Activated CD8-positive, alpha-beta memory T cell treated with anti-CD3 and anti-CD28 coated beads for 1 hour (primary cell): ENCODE data around the gene TSACC.

Experiments
- DNase-seq, 2 donors: peaks; one replicate each; pipeline ENCODE4 v3.0.0-alpha.2; 2020; ENCODE audit warnings: low read depth in 1 of 2; ENCODE audit errors: extremely low read depth in 1 of 2

TSACC gene

DNA sequence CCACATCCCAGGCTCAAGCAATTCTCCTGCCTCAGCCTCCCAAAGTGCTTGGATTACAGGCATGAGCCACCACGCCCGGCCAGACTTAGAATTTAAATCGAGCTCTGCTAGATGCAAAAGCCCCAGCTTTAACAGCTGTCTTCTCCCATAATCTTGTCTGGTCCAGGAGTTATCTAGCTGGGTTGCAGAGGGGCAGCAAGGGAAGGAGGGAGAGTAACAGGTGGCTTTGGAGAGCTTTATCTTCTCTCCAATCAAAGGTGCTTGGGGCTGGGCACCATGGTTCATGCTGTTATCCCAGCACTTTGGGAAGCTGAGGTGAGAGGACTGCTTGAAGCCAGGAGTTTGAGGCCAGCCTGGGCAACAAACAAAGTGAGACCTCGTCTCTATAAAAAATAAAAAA, 34.5 kb downstream of the TSACC start:
- no peak for DNase-seq

- DNase-seq: no peak
Measured at GRCh38 chr1:156373546-156373945, 35.2 kb downstream of the TSACC start.

DNA sequence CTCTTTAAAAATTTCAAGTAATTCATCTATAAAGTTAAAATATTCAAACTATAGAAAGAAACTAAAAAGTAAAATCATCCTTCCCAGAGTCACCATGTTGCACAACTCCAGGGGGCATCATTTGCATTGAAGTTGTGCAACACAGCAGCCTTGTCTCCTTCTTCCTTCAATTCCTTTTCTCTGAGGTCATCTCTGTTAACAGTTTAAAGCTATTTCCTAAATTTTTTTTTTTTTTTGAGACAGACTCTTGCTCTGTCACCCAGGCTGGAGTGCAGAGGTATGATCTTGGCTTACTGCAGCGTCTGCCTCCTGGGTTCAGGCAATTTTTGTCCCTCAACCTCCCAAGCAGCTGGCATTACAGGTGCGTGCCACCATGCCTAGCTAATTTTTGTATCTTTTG, 37.8 kb downstream of the TSACC start:
- DNase-seq: no peak

- DNase-seq: no peak
Measured at GRCh38 chr1:156376958-156377919, 38.9 kb downstream of the TSACC start.

GRCh38 chr1:156378557-156378956, 40.2 kb downstream of the TSACC start:
- DNase-seq: no peak

DNA sequence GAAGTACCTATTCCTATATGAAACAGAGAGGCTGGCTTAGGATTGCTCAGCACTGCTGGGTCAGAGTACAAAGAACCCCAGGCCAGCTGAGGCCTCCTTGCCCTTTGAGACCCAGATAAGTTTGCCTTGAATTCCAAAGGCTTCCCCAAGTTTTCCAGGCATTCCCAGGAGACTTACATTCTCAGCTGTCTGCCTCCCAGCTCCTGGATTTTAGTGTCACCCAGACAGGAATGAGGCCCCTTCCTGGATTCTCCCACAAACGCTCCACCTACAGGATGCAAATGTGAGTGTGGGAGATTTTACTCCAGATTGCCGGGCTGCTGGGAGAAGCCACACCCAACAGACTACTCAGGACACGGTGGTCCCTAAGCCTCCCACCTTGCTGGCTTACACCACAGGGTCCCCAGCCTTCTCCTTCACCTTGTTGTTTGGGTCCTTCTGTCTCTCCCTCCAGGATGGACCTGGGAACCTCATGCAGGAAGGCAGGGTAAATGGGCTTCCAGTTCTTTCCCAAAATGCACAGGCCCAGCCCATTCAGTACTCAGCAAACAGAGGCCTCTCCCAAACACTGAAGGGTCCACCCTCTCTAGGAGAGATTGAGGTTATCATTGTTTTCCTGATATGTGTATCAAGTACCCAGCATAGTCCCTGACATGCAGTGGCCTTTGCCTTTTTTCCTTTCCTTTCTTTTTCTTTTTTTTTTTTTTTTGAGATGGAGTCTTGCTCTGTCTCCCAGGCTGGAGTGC, 41.3 kb downstream of the TSACC start:
- DNase-seq: no peak

- DNase-seq: no peak
Measured at GRCh38 chr1:156382561-156382960, 44.2 kb downstream of the TSACC start.

DNA sequence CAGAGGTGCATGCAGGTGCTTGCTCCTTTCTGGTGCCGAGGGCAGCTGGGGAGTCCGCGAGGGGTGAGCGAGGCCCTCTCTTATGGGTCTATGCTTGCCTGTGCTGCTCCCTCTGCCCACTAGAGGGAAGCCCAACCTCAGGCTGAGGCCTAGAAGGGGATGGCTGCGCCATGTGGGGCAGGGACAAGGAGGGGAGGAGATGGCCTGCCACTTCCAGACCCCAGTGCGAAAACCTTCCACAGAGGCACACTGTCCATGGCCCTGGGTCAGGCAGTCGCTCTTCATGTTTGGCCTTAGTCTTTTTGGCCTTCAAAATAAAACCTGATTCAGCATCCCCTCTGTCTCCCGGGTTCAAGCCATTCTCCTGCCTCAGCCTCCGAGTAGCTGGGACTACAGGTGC, 44.7 kb downstream of the TSACC start:
- DNase-seq: peak; percentile 19 to 36

DNA sequence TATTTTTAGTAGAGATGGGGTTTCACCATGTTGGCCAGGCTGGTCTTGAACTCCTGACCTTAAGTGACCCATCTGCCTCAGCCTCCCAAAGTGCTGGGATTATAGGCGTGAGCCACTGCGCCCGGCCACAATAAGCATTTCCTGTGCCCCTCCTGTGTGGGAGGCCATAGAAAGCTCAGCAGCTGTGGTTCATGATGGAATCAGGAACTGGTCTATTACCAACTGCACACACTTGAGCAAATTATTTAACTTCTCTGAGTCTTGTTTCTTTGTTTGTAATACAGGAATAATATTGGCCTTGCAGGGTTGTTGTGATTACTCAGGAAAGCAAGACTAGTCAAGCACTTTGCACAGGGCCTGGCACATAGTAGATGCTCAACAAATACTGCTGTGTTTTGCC, 45.7 kb downstream of the TSACC start:
- DNase-seq: no peak

DNA sequence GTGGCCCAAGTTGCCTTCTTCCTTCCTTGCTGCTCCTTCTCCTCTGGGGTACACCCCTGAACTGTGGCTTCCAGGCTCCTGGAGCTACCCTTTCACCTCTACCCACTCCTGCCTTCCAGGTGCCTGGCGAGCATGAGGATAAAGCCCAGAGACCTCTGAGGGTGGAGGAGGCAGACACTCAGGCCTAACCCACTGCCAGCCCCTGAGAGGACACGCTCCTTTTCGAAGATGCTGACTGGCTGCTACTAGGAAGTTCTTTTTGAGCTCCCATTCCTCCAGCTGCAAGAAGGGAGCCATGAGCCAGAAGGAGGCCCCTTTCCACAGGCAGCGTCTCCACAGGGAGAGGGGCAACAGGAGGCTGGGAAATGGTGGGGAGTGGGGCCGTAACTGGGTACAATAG, 46.3 kb downstream of the TSACC start:
- no peak for DNase-seq

DNA sequence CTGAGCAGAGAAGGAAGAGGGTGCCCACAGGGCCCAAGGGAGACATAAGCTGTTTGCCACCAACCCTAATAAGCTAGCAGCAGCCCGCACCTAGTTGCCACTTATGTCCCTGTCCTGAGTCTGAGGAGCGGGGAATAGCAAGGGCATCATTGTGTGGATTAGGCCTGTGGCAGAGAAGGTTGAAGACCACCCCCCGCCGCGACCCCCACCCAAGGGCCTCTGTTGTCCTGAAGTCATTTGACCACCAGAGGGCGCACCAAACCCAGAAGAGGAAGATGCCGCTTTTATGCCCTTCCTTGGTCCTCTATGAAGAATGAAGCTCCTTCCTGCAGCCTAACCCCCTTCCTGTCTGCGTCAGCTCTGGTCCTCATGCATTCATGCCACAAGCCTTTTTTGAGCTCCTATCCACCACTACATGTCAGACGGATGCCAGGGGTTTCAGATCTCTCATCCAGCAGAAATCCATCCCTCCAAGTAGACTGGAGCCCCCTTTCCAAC, 47.3 kb downstream of the TSACC start:
- peak; percentile 40 to 65 for DNase-seq

- DNase-seq: no peak
Measured at GRCh38 chr1:156386134-156386901, 48.0 kb downstream of the TSACC start.

DNA sequence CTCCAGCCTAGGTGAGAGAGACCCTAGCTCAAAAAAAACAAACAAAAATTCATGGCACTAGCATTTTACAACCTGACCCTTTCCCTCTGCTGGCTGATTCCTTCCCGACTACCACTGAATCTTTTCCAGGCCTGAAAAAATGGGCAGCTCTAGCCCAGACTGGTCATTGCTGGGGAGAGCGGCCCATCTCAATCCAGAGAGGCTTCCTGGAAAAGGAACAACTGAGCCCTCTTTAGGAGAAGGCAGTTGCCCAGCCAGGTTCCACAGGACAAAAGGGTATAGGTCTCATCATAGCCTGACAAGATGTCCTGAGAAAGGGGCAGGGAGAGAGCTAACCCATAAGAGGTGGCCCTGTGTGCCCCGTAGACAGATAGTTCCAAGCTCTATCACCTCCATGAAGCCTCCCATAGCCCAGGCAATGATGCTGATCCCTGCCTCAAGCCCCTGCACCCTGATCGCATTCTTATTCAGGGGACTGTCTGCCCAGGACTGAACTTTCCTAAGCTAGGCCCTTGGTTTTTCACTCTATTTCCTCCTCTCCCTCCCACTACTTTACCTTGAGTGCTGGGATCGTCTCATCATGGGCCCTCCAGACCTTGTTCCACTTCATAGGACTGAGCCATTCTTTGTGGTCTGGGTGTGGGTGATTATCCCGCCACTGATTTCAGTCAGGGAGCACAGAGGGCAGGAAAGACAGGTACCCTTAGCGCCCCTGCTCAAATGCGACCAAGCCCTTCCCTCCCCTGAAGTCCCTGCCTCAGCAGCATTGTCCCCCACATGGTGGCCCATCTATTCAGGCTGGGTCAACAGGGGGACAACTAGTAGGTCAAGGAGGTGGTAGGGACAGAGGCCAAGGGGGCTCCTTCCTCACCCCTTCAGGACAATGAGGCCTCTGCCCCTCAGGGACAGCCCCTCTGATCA, 48.9 kb downstream of the TSACC start:
- DNase-seq: no peak

DNA sequence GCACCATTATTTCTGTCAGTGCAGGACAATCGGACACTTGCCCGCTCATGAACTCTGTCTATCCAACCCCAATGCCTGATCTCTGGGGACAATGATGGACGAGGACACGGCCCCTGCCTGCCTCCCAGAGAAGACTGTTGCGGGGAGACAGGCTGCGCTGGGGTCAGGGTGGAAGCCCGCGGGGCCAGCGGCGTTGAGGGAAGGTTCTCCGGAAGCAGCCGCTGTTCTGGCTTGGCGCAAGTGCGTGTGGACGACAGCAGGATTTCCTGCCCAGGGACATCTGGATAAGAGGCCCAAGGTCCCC, 49.5 kb downstream of the TSACC start:
- DNase-seq: no peak

- DNase-seq: no peak
Measured at GRCh38 chr1:156388174-156389137, 50.1 kb downstream of the TSACC start.

GRCh38 chr1:156389311-156389710, 51.0 kb downstream of the TSACC start:
- no peak for DNase-seq

DNA sequence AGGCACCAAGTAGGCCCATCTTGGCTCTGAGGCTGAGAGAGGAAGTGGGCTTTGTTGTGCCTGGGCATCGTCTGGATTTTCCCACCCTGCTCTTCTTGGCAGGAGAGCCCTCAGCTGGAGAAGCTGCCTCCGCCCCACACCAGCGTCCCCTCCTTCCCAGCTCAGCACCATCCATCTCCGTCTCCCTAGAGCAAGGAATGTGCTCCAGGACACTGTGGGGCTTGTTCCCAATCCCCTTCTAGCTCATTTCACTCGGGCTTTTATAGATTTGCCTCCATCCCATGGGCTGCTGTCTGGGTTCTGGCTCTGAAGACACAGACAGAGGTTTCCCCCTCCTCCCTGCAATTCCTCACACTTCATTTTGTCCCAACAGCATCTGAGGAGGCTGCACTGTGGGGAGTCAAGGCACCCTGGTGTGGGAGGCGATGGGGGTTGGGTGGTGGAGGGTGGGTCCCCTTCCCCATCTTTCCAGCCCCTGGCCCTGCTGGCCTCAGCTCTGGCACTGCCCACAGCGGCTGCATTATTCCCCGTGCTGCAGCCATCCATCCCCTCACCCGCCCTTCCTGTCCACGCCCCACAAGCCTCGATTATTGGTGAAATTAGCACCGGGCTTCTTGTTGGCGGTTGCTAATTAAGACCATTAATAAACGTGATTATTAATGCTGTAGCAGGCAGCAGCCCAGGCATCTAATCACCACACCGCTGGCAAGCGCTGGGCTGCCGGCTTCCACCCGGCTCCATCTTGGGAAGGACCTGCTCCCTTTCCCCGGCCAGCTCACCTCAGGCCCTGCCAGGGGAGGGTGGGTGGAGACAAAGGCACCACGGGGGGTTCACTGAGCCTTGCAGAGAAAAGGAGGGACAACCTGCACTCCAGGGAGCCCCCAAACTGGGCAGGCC, 52.4 kb downstream of the TSACC start:
- DNase-seq: no peak

GRCh38 chr1:156391366-156391677, 53.0 kb downstream of the TSACC start:
- no peak for DNase-seq
